Measurements from ENCODE around the gene KRTAP19-3. TPM values are rescaled to one million over a fixed set of nuclear protein-coding genes. Genes with fewer than 3 reads are reported as not detected.
A peak's percentile ranks its signal among the peaks of the same experiment; 100 is the strongest.

Gene KRTAP19-3
- total RNA-seq, 1 donor from 2014 or later, result not detected

- TF ChIP-seq, protein P1, sequence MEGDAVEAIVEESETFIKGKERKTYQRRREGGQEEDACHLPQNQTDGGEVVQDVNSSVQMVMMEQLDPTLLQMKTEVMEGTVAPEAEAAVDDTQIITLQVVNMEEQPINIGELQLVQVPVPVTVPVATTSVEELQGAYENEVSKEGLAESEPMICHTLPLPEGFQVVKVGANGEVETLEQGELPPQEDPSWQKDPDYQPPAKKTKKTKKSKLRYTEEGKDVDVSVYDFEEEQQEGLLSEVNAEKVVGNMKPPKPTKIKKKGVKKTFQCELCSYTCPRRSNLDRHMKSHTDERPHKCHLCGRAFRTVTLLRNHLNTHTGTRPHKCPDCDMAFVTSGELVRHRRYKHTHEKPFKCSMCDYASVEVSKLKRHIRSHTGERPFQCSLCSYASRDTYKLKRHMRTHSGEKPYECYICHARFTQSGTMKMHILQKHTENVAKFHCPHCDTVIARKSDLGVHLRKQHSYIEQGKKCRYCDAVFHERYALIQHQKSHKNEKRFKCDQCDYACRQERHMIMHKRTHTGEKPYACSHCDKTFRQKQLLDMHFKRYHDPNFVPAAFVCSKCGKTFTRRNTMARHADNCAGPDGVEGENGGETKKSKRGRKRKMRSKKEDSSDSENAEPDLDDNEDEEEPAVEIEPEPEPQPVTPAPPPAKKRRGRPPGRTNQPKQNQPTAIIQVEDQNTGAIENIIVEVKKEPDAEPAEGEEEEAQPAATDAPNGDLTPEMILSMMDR (IDR thresholded peaks at IDR 0.05; ENCODE audit: insufficient read depth, low read length, poor library complexity, severe bottlenecking), result no peak
- Histone ChIP-seq H3K27me3 (ENCODE audit: control insufficient read depth, insufficient read depth, low read length) (no peaks in the 10 kb centered on the region), H3K4me3 (ENCODE audit: low read depth, low read length) (no peak overlapping the region), H3K36me3 (ENCODE audit: control insufficient read depth, insufficient read depth, low read length) (no peaks in the 10 kb centered on the region)
- DNase-seq (ENCODE audit: low read depth), result no peak
These were observed 22.7 kb downstream of the KRTAP19-3 start for GRCh38 chr21:30468900-30469714.

DNA sequence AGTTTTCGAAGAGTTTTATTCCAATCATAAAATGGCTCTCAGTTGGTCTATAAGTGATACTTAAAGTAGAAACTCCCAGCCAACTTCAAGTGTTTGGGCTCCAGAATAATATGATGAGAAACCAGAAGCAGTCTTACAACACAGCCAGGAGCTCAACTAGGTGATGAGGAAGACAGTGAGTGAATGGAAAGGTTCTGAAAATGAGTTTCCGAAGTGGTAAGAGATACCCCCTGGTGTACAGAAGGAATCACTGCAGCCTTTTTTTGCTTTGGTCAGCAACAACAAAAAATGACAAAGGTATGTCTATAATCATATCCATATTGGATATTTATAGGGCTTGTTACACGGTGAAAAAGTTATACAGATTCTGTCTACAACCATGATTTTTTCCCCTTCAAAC lies 28.1 kb downstream of the KRTAP19-3 start:
- no peak for DNase-seq (ENCODE audit: low read depth)
- Histone ChIP-seq H3K27me3 (ENCODE audit: control insufficient read depth, insufficient read depth, low read length) (no peaks in the 10 kb centered on the region), H3K36me3 (ENCODE audit: control insufficient read depth, insufficient read depth, low read length) (no peaks in the 10 kb centered on the region), H3K4me3 (ENCODE audit: low read depth, low read length) (no peak overlapping the region)
- TF ChIP-seq, protein P1 (IDR thresholded peaks at IDR 0.05; ENCODE audit: insufficient read depth, low read length, poor library complexity, severe bottlenecking), result peak; percentile 63

DNA sequence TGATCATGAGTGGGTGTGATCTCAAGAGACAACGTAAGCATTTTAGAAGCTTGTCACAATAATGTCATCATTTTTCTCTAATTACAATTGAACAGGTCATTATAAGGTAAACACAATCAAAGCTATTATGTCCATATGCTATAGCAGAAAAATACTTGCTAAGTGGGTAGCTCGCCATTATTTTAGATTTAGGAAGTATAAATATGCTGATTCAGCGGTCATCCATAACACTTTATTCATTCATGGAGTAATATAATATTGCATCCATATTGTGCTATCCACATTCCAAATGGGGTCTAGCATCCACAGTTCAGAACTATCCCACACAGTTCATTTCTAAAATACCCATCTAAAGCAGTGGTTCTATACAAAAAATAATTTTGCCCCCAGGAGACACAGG lies 43.3 kb downstream of the KRTAP19-3 start:
- no peaks in the 10 kb centered on the region for H3K36me3 ChIP-seq (ENCODE audit: control insufficient read depth, insufficient read depth, low read length)
- H3K27me3 ChIP-seq (ENCODE audit: control insufficient read depth, insufficient read depth, low read length), result no peaks in the 10 kb centered on the region
- TF ChIP-seq, protein P1 (IDR thresholded peaks at IDR 0.05; ENCODE audit: insufficient read depth, low read length, poor library complexity, severe bottlenecking), result no peak
- no peak for DNase-seq (ENCODE audit: low read depth)
- no peak overlapping the region for H3K4me3 ChIP-seq (ENCODE audit: low read depth, low read length)

GRCh38 chr21:30447056-30447455 lies 44.8 kb downstream of the KRTAP19-3 start:
- Histone ChIP-seq H3K27me3 (ENCODE audit: control insufficient read depth, insufficient read depth, low read length) (no peaks in the 10 kb centered on the region), H3K36me3 (ENCODE audit: control insufficient read depth, insufficient read depth, low read length) (no peaks in the 10 kb centered on the region), H3K4me3 (ENCODE audit: low read depth, low read length) (no peak overlapping the region)
- TF ChIP-seq, protein P1 (IDR thresholded peaks at IDR 0.05; ENCODE audit: insufficient read depth, low read length, poor library complexity, severe bottlenecking), result no peak
- DNase-seq (ENCODE audit: low read depth), result no peak

DNA sequence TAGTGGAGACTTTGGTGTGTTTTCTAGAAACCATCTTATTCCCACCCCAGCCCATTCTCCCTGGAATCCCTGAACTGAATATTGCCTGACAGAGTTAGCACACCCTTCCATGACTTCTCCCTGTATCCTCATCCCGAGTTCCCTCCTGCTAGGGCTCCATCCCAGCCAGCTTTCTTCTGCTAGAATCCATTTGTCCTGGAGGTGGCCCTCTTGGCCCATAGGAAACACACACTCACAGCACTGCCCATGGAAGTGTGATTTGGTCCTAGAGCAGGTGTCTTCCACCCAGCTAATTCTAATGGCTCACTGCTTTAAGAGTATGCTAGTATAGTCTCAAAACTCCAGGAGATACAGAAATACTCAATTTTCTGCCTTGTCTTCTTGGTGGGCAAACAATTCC lies 47.6 kb downstream of the KRTAP19-3 start:
- TF ChIP-seq, protein P1 (IDR thresholded peaks at IDR 0.05; ENCODE audit: insufficient read depth, low read length, poor library complexity, severe bottlenecking), result no peak
- Histone ChIP-seq H3K4me3 (ENCODE audit: low read depth, low read length) (no peak overlapping the region), H3K36me3 (ENCODE audit: control insufficient read depth, insufficient read depth, low read length) (no peaks in the 10 kb centered on the region), H3K27me3 (ENCODE audit: control insufficient read depth, insufficient read depth, low read length) (no peaks in the 10 kb centered on the region)
- DNase-seq (ENCODE audit: low read depth), result no peak

GRCh38 chr21:30443226-30443625 lies 48.6 kb downstream of the KRTAP19-3 start:
- Histone ChIP-seq H3K27me3 (ENCODE audit: control insufficient read depth, insufficient read depth, low read length) (no peaks in the 10 kb centered on the region), H3K4me3 (ENCODE audit: low read depth, low read length) (no peak overlapping the region), H3K36me3 (ENCODE audit: control insufficient read depth, insufficient read depth, low read length) (no peaks in the 10 kb centered on the region)
- no peak for DNase-seq (ENCODE audit: low read depth)
- TF ChIP-seq, protein P1 (IDR thresholded peaks at IDR 0.05; ENCODE audit: insufficient read depth, low read length, poor library complexity, severe bottlenecking), result no peak
